Left colon (tissue), 2 donors: ENCODE measurements around the gene KITLG. TPM values are rescaled to one million over a fixed set of nuclear protein-coding genes. Genes with fewer than 3 reads are reported as not detected.
"Not testable (repeated sequence)": the region's sequence is repeated elsewhere in the genome, so short reads cannot be mapped to it uniquely, and the experiment has no call there.

Experiments
- ATAC-seq: fragments of 200-7000 bp; cut with Tn5 transposase; one replicate; pipeline ENCODE4 v1.9.1; 2020; ENCODE audit warnings: mild to moderate bottlenecking, moderate library complexity
- DNase-seq, 2 donors: peaks; one replicate each; pipeline ENCODE4 v3.0.0-alpha.2; 2020
- intact Hi-C, 2 donors: fragments of 100-400 bp; cut with DNase I in 1 of 2; cut with micrococcal nuclease in 1 of 2; formaldehyde crosslinking; loops; one replicate each; pipeline versions ENCODE4 v1.11.2 to v1.14.0; 2022; cut with DNase I, micrococcal nuclease
- total RNA-seq, 2 donors: library from RNA; stranded (reverse); fragmentation: NEBNext Ultra II Directional; extraction: Animal tissue kit (Norgen Biotek cat#: 25700); gene quantifications; one replicate each; pipeline ENCODE4 v1.2.1, GENCODE V29; 2021
- donor health status: DM: no; HTN: no; CAD: no.
- donor health status: DM: yes; HTN: yes; CAD: no.

The KITLG gene
- total RNA-seq, 2 donors from 2014 or later: 34.2 to 35.2 TPM

GRCh38 chr12:88549929-88550328 lies 30.3 kb downstream of the KITLG start:
- intact Hi-C loops: no loop called here
- no peak for DNase-seq
- ATAC-seq: no peak

- peak; percentile 58 for ATAC-seq
- DNase-seq, intact Hi-C loops: not testable (repeated sequence)
Measured at GRCh38 chr12:88547949-88548348, 32.3 kb downstream of the KITLG start.

GRCh38 chr12:88546853-88547252 lies 33.4 kb downstream of the KITLG start:
- no peak for ATAC-seq
- DNase-seq: no peak
- intact Hi-C loops: no loop called here

GRCh38 chr12:88546226-88546625 lies 34.0 kb downstream of the KITLG start:
- intact Hi-C loops: no loop called here
- ATAC-seq (no peak), DNase-seq (no peak)

DNA sequence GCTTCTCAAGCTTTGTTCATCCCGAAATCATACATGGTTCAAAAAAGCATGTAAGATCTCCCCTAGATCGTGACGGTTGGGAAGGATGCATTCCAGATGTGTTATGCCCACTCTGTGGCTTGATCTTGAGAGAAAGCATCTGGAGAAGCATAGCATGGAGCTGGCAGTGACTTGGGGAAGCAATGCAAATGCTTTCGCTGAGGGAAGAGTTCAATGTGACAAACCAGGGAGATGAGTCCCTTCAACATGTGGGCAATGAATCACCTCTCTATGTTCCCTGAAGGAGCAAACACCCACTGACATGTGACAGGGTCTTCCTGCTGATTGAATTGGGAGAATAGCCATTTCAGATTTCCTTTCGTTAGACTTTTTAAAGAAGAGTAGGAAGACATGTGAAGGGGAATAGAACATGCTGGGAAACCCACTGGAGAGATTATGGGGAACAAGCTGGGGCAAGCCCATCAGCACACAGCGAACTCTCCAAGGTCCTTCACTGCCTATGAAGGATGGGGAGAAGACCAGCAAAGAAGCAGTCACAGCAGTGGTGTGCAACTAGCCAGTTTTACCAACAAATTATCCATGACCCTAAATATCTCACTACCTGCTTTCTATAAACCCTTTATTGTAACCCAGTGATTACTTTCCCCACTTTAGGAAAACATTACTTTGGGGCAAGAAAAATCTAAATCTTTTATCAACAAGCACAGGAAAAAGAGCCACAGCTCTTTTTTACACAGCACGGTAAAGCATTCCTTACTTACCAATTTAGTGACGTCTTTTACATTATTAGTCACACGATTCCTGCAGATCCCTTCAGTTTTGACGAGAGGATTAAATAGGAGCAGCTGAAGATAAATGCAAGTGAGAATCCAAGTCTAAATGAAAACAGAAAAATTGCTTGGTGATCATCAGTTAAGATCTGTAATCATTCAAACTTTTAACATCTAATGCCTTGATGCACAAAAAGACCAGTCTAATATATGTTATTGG lies 35.0 kb downstream of the KITLG start:
- intact Hi-C loops: no loop called here
- DNase-seq (no peak), ATAC-seq (no peak)

- ATAC-seq: no peak
- DNase-seq: no peak
- intact Hi-C loops: no loop called here
Measured at GRCh38 chr12:88539893-88540292, 40.4 kb downstream of the KITLG start.

GRCh38 chr12:88538697-88539096 lies 41.6 kb downstream of the KITLG start:
- intact Hi-C loops: no loop called here
- DNase-seq: no peak
- ATAC-seq: no peak

DNA sequence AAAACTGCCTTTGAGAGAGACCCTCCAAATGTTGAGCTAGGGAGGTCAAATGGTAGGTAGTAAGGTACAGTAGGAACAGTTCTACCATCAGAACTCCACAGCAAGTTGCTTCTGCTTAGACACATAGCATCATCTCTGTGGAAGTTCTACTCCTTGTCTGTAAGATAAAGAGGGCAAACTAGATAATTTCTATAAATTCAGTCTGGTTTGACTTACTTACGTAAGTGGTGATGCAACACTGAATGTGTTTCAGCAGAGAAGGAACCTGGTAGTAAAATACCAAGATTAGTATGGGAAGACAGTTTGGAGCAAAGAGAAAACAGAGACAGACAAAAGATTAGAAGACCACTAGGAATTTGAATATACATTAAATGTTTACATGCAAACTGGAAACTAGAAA lies 42.0 kb downstream of the KITLG start:
- intact Hi-C loops: no loop called here
- ATAC-seq: no peak

DNA sequence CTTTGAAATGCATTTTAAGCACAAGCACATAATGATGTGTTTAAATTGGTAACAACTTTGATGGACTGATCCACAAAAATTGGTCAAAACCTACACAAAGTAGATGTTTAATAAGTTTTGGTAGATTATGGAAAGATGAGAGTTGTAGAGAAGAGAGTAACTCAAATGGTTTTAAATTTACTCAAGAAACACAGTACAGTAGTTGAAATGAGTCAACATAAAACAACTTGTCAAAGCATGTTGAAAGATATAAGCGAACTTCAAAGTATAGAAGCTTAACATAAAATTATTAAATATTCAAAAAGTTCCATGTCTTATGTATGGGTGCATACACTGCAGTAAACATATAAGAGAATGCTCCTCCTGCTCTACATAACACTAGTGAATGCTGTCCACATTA lies 49.4 kb downstream of the KITLG start:
- ATAC-seq (no peak), DNase-seq (no peak)
- intact Hi-C loops: no loop called here

More for the DNA sequence above, 42.0 kb downstream of the KITLG start:
- no peak for DNase-seq

GRCh38 chr12:88529531-88530488 lies 50.5 kb downstream of the KITLG start:
- DNase-seq (no peak), ATAC-seq (peak; percentile 73)
- intact Hi-C loops: no loop called here

DNA sequence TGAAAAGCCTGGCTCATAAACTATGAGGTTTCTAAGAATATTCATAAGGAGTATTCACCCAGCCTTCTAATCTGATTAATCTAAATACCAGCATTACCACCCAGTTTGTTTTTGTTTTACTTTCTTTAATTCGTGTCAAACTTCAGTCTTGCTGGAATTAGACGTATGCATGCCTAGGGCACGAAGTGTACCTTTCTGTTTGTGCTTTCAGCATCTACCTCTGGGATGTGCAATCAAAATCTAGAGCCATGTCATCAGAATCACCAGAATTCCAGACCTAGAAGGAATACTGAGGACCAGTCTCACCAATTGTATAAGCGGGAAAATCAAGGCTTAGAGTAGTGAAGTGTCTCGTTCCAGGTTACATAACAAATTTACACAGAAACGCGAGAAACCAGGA lies 57.3 kb downstream of the KITLG start:
- DNase-seq: no peak
- no peak for ATAC-seq
- intact Hi-C loops: no loop called here

DNA sequence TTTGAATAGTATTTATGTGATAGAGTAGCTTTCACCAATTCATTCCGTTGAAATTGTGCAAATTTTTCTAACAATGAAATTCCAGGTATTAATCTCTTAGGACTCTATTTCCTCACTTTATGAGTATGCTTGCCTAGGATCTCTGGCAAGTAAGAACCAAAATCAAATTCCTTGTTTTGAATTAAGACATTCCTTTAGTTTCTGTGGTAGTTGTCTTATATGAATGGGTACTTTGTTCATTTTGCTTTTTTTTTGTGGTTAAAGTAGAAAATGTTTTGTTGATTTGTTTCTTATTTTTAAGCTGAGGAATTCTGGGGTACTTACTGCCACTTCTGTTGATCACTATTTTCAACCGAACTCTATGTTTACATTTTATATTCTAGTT lies 59.8 kb downstream of the KITLG start:
- no peak for ATAC-seq
- intact Hi-C loops: no loop called here
- DNase-seq: no peak

DNA sequence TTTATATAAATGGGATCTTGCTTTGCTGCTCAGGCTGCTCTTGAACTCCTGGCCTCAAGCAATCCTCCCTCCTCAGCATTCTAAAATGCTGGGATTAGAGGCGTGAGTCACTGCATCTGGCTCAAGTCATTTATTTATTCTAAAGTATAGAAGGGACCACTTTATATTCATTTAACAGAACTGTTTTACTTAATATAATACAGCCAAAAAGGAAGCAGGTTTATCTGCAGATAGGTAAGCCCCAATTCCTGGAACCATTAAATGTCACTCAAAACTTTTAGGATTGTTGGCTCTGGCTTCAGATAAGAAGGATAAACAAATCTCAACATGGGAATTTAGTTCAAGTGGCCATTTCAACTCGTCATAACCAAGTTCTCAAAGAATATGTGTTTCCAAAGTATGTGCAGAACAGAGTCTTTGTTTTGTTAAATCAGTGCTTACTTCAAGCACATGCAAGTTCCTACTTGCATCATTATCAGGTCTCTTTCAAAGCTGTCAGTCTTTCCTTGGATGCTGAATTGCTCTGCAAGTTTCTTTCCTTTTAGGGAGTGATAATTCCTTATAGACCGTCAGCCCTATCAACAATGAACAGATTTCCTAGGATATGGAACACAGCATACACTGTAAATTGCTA lies 60.4 kb downstream of the KITLG start:
- ATAC-seq (no peak), DNase-seq (no peak)
- intact Hi-C loops: no loop called here

- intact Hi-C loops: no loop called here
- DNase-seq: no peak
- no peak for ATAC-seq
Measured at GRCh38 chr12:88518863-88519403, 61.3 kb downstream of the KITLG start.

DNA sequence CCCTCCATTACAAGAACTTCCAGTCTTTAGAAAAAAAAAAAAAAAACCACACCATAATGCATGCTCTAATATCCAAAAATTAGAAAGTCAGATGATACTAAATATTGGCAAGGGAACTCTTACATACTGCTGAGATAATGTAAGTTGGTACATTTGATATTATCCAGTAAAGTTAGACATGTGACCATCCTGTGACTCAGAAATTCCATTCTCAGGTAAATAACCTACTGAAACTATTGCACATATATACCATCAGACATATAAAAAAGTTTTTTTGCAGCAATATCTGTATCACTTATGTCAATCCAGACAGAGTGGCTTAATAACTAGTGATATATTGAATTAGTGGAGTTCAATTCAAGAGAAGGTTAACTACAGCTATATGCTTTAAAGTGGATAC lies 63.5 kb downstream of the KITLG start:
- ATAC-seq (no peak), DNase-seq (no peak)

DNA sequence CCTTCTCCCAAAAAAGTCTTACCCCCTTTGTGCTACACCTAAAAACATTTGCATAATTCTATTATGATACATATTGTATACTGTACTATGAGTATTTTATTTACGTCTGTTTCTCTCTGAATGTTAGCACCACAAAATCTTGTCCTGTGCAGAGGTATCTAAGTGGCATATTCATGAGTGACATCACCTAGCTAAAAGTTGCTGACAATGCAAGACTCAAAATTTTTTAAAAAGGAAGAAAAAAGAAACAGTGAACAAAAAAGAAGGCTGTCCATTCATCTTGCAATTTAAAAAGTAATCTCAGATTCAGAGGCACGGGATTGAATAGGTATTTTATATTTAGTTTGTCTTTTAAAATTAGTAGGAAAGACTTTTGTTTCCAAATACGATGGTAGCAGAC lies 69.4 kb downstream of the KITLG start:
- ATAC-seq (no peak), DNase-seq (no peak)
- intact Hi-C loops: no loop called here

More for the DNA sequence above, 63.5 kb downstream of the KITLG start:
- intact Hi-C loops: no loop called here

DNA sequence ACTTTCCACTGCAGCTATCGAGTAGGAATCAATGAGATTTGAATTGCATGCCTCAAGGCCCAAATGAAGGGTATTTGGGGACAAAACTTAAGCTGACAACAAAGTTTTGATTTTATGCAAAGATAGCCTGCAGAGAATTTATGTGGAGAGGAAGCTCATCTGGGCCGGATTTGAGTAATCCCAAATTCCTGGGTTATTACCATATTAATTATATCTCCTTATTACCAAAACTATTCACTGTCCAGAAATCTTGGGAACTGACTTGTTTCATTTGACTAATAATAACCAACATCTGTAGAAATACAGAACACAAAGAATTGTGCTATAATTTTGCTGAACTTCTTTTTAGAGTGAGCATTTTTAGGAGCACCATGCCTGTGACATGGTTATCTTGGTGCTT lies 70.4 kb downstream of the KITLG start:
- ATAC-seq (no peak), DNase-seq (no peak)
- intact Hi-C loops: no loop called here

DNA sequence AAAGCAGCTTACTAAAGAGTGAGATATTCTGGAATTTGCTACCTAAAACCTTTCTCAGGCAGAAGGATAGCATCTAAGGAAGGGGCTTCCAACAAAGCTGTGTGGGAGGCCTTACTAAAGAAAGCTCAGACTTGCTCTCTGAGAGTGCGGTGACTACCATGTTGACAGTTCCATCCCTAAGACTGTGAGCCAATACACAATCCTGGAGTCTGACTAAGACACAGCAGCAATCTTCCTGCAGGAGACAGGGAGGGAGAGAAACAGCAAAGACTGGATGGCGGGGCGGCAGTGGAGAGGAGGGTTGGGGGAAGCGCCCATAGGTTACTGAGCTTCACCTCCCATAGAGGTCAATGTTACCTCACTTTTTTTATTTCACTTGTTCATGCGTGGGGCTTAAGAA lies 70.9 kb downstream of the KITLG start:
- intact Hi-C loops: no loop called here
- DNase-seq (no peak), ATAC-seq (no peak)

GRCh38 chr12:88507851-88508250 lies 72.4 kb downstream of the KITLG start:
- DNase-seq, intact Hi-C loops, ATAC-seq: not testable (repeated sequence)
